K562 (cell line): ENCODE data around the gene ITGAE. TPM values are rescaled to one million over a fixed set of nuclear protein-coding genes. Genes with fewer than 3 reads are reported as not detected.
A peak's percentile ranks its signal among the peaks of the same experiment; 100 is the strongest.

Experiments
- CBX1 ChIP-seq: sonication (generic); IDR thresholded peaks from 2 replicates; pipeline ENCODE4 v1.6.1; 2016; ENCODE audit warnings: antibody characterized with exemption, low read depth, mild to moderate bottlenecking
- CREM ChIP-seq: IDR thresholded peaks from 2 replicates; pipeline ENCODE4 v1.6.1; 2014; ENCODE audit warnings: antibody characterized with exemption, low read depth
- CXXC5 ChIP-seq: fragments of 250-450 bp; sonication (Bioruptor Pico); IDR thresholded peaks from 2 replicates; pipeline ENCODE4 v1.8.0; 2022; ENCODE audit warnings: inconsistent platforms, mild to moderate bottlenecking, moderate library complexity
- EGR1 ChIP-seq: fragments of 450-650 bp; conservative IDR thresholded peaks from 2 replicates; pipeline ENCODE4 v1.6.1; 2017; ENCODE audit warnings: mild to moderate bottlenecking
- GABPB1 ChIP-seq: sonication (generic); formaldehyde crosslinking; IDR thresholded peaks from 2 replicates; pipeline ENCODE4 v1.8.0; 2022; ENCODE audit warnings: mild to moderate bottlenecking, missing genetic modification reagents
- HDAC3 ChIP-seq: fragments of 450-650 bp; IDR thresholded peaks from 2 replicates; pipeline ENCODE4 v1.6.1; 2018; ENCODE audit warnings: borderline replicate concordance, mild to moderate bottlenecking, moderate library complexity; ENCODE audit not compliant: partially characterized antibody
- KLF10 ChIP-seq: fragments of 250-450 bp; sonication (Bioruptor Pico); IDR thresholded peaks from 2 replicates; pipeline ENCODE4 v1.6.1; 2021; ENCODE audit warnings: matching md5 sums
- L3MBTL2 ChIP-seq: fragments of 450-650 bp; IDR thresholded peaks from 2 replicates; pipeline ENCODE4 v1.6.1; 2016; ENCODE audit warnings: mild to moderate bottlenecking, moderate library complexity
- MCM3 ChIP-seq: fragments of 450-650 bp; IDR thresholded peaks from 2 replicates; pipeline ENCODE4 v1.6.1; 2016
- NFE2 ChIP-seq: IDR thresholded peaks from 2 replicates; pipeline ENCODE4 v1.6.1; 2014; ENCODE audit warnings: antibody characterized with exemption, low read depth
- POLR2A ChIP-seq: fragments of 450-650 bp; conservative IDR thresholded peaks from 2 replicates; pipeline ENCODE4 v1.6.1; 2016
- POLR2H ChIP-seq: IDR thresholded peaks from 2 replicates; pipeline ENCODE4 v1.6.1; 2016; ENCODE audit warnings: missing genetic modification characterization, low read depth, mild to moderate bottlenecking, control low read depth, missing compliant biosample characterization, moderate library complexity
- SMAD1 ChIP-seq: fragments of 150-350 bp; IDR thresholded peaks from 2 replicates; pipeline ENCODE4 v1.6.1; 2014; ENCODE audit warnings: low read length, low read depth; ENCODE audit not compliant: partially characterized antibody
- SMARCE1 ChIP-seq: fragments of 450-650 bp; IDR thresholded peaks from 2 replicates; pipeline ENCODE4 v1.7.1; 2016; ENCODE audit warnings: mild to moderate bottlenecking
- SRSF7 ChIP-seq: fragments of 200-400 bp; formaldehyde crosslinking; optimal IDR thresholded peaks from 2 replicates; pipeline ENCODE3; 2017; ENCODE audit warnings: mild to moderate bottlenecking, low read depth, low read length
- ZBTB33 ChIP-seq: sonication (generic); formaldehyde crosslinking; IDR thresholded peaks from 2 replicates; pipeline ENCODE4 v1.8.1; 2023; ENCODE audit warnings: mild to moderate bottlenecking, missing genetic modification reagents
- ZNF140 ChIP-seq: fragments of 250-450 bp; sonication (Bioruptor Pico); IDR thresholded peaks from 2 replicates; pipeline ENCODE4 v1.8.0; 2021; ENCODE audit warnings: moderate library complexity, mild to moderate bottlenecking, inconsistent platforms
- ZNF239 ChIP-seq: fragments of 250-450 bp; sonication (Bioruptor Pico); IDR thresholded peaks from 2 replicates; pipeline ENCODE4 v1.4.0; 2020; ENCODE audit warnings: mild to moderate bottlenecking
- ZNF24 ChIP-seq: fragments of 450-650 bp; IDR thresholded peaks from 2 replicates; pipeline ENCODE4 v1.6.1; 2016
- ZNF263 ChIP-seq: sonication (generic); formaldehyde crosslinking; IDR thresholded peaks from 2 replicates; pipeline ENCODE4 v1.8.0; 2022; ENCODE audit warnings: mild to moderate bottlenecking, missing genetic modification reagents, borderline replicate concordance
- ZNF668 ChIP-seq: fragments of 250-450 bp; sonication (Bioruptor Pico); IDR thresholded peaks from 2 replicates; pipeline ENCODE4 v1.8.0; 2022; ENCODE audit warnings: mild to moderate bottlenecking, inconsistent platforms
- ZNF696 ChIP-seq: fragments of 250-450 bp; sonication (Bioruptor Pico); conservative IDR thresholded peaks from 2 replicates; pipeline ENCODE4 v1.4.0; 2020; ENCODE audit warnings: mild to moderate bottlenecking, moderate library complexity
- ZNF717 ChIP-seq: fragments of 250-450 bp; sonication (Bioruptor Pico); IDR thresholded peaks from 2 replicates; pipeline ENCODE4 v1.5.0; 2021
- ZNF830 ChIP-seq: fragments of 250-450 bp; sonication (Bioruptor Pico); IDR thresholded peaks from 2 replicates; pipeline ENCODE4 v1.5.0; 2021; ENCODE audit warnings: mild to moderate bottlenecking
- polyA plus RNA-seq, 8 experiments: library from polyadenylated mRNA; depleted of rRNA in 4 of 8; stranded (reverse) in 5 of 8; unstranded in 3 of 8; fragments of >200 nt; fragmentation: Nextera tagmentation in 2 of 8; fragmentation: Illumina TruSeq in 1 of 8; extraction: Ambion mirVana in 2 of 8; extraction: Trizol in 1 of 8; gene quantifications; 2 replicates each; pipeline versions ENCODE4 v1.2.1 to v1.2.3, GENCODE V29; 2011 to 2014; ENCODE audit warnings: inconsistent platforms in 1 of 8, missing spikeins in 1 of 8
- total RNA-seq, 7 experiments: library from RNA; depleted of rRNA in 6 of 7; stranded (reverse); fragments of >200 nt in 6 of 7; fragmentation: Illumina TruSeq in 2 of 7; extraction: Trizol in 2 of 7; gene quantifications; 2 replicates each; pipeline versions ENCODE4 v1.2.1 to v1.2.3, GENCODE V29; 2011 to 2021; ENCODE audit warnings: low replicate concordance in 1 of 7
- TF ChIP-seq, protein P1 (sequence below): sonication (generic); formaldehyde crosslinking; IDR thresholded peaks from 2 replicates; pipeline ENCODE4 v1.5.0; 2020; ENCODE audit warnings: missing genetic modification reagents
- TF ChIP-seq, protein P2 (sequence below): fragments of 250-450 bp; sonication (Bioruptor Pico); IDR thresholded peaks from 2 replicates; pipeline ENCODE4 v1.5.0; 2021
- TF ChIP-seq, protein P3 (sequence below): sonication (generic); formaldehyde crosslinking; IDR thresholded peaks from 2 replicates; pipeline ENCODE4 v1.8.0; 2022; ENCODE audit warnings: missing genetic modification reagents, mild to moderate bottlenecking, moderate library complexity, borderline replicate concordance

ITGAE gene
- total and polyA plus RNA-seq, 9 of the 15 experiments (the other 6 are each of a cell fraction or from before 2014, with no cell fraction given): 14.8 to 160 (median 27.0) TPM

GRCh38 chr17:3668279-3669084 is 132.5 kb downstream of the ITGAE start, which contains the start of the genes EMC6 and TAX1BP3 (continued):
- TF ChIP-seq ZNF668 (CRISPR knock-in tag): no peak
- TF ChIP-seq CBX1: 0 out of 2 replicates have a peak, but pooled peaks have one; percentile 48
- TF ChIP-seq ZNF830: no peak
- TF ChIP-seq SMARCE1: no peak
- TF ChIP-seq ZNF140 (CRISPR knock-in tag): no peak
- TF ChIP-seq ZNF717 (CRISPR knock-in tag): no peak
- TF ChIP-seq HDAC3: no peak
- TF ChIP-seq EGR1: no peak; the same call in 1 of the 2 replicates
- peak; percentile 63 for TF ChIP-seq L3MBTL2
- no peak for TF ChIP-seq ZNF24
- no peak for TF ChIP-seq NFE2
- no peak for TF ChIP-seq CREM
- TF ChIP-seq ZNF263 (CRISPR knock-in tag): no peak
- no peak for TF ChIP-seq SRSF7
- TF ChIP-seq, protein P1, sequence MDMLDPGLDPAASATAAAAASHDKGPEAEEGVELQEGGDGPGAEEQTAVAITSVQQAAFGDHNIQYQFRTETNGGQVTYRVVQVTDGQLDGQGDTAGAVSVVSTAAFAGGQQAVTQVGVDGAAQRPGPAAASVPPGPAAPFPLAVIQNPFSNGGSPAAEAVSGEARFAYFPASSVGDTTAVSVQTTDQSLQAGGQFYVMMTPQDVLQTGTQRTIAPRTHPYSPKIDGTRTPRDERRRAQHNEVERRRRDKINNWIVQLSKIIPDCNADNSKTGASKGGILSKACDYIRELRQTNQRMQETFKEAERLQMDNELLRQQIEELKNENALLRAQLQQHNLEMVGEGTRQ (CRISPR knock-in tag): no peak
- peak; percentile 53; the same call in 1 of the 2 replicates for TF ChIP-seq GABPB1 (CRISPR knock-in tag)
- no peak for TF ChIP-seq MCM3
- TF ChIP-seq KLF10: no peak
- peak; percentile 34; the same call in 1 of the 2 replicates for TF ChIP-seq CXXC5 (CRISPR knock-in tag)
- TF ChIP-seq POLR2A: peak; percentile 88
- TF ChIP-seq ZBTB33 (CRISPR knock-in tag): no peak
- no peak for TF ChIP-seq ZNF696 (CRISPR knock-in tag)
- TF ChIP-seq SMAD1: peak; percentile 46
- TF ChIP-seq POLR2H (tag): peak; percentile 72; the same call in 1 of the 2 replicates
- TF ChIP-seq, protein P2, sequence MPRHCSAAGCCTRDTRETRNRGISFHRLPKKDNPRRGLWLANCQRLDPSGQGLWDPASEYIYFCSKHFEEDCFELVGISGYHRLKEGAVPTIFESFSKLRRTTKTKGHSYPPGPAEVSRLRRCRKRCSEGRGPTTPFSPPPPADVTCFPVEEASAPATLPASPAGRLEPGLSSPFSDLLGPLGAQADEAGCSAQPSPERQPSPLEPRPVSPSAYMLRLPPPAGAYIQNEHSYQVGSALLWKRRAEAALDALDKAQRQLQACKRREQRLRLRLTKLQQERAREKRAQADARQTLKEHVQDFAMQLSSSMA (CRISPR knock-in tag): no peak
- TF ChIP-seq, protein P3, sequence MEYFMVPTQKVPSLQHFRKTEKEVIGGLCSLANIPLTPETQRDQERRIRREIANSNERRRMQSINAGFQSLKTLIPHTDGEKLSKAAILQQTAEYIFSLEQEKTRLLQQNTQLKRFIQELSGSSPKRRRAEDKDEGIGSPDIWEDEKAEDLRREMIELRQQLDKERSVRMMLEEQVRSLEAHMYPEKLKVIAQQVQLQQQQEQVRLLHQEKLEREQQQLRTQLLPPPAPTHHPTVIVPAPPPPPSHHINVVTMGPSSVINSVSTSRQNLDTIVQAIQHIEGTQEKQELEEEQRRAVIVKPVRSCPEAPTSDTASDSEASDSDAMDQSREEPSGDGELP (CRISPR knock-in tag): peak; percentile 48; the same call in 1 of the 2 replicates
- no peak for TF ChIP-seq ZNF239 (CRISPR knock-in tag)
